ACC112 (cell line): Measurements from ENCODE around the gene AKAP11.

Source experiments
- H2AFZ ChIP-seq: fragments of 200-600 bp; sonication (generic); one replicate; pipeline ENCODE4 v1.6.0; 2017; ENCODE audit warnings: antibody characterized with exemption, low read length; ENCODE audit not compliant: unreplicated experiment
- H3K27ac ChIP-seq: fragments of 200-600 bp; sonication (generic); 2 replicates; pipeline ENCODE4 v1.5.1; 2014; ENCODE audit warnings: low read depth, mild to moderate bottlenecking, antibody characterized with exemption, low read length, moderate library complexity
- H3K27me3 ChIP-seq: fragments of 200-600 bp; sonication (generic); 2 replicates; pipeline ENCODE4 v1.6.1; 2014; ENCODE audit warnings: mild to moderate bottlenecking, antibody characterized with exemption, low read length, moderate library complexity, mixed read lengths; ENCODE audit not compliant: insufficient read depth
- H3K36me3 ChIP-seq: fragments of 200-600 bp; sonication (generic); 2 replicates; pipeline ENCODE4 v1.6.1; 2016; ENCODE audit warnings: mild to moderate bottlenecking, antibody characterized with exemption, low read length, moderate library complexity, mixed read lengths; ENCODE audit not compliant: insufficient read depth
- H3K4me1 ChIP-seq: fragments of 200-600 bp; sonication (generic); one replicate; pipeline ENCODE4 v1.6.1; 2016; ENCODE audit warnings: low read length, mixed read lengths; ENCODE audit not compliant: insufficient read depth, unreplicated experiment, control insufficient read depth
- H3K4me3 ChIP-seq: fragments of 200-600 bp; sonication (generic); 2 replicates; pipeline ENCODE4 v1.5.1; 2014; ENCODE audit warnings: mild to moderate bottlenecking, low read depth, low read length
- H3K79me2 ChIP-seq: fragments of 200-600 bp; sonication (generic); one replicate; pipeline ENCODE4 v1.6.0; 2016; ENCODE audit warnings: low read length; ENCODE audit not compliant: control insufficient read depth, unreplicated experiment, insufficient read depth

The AKAP11 gene

DNA sequence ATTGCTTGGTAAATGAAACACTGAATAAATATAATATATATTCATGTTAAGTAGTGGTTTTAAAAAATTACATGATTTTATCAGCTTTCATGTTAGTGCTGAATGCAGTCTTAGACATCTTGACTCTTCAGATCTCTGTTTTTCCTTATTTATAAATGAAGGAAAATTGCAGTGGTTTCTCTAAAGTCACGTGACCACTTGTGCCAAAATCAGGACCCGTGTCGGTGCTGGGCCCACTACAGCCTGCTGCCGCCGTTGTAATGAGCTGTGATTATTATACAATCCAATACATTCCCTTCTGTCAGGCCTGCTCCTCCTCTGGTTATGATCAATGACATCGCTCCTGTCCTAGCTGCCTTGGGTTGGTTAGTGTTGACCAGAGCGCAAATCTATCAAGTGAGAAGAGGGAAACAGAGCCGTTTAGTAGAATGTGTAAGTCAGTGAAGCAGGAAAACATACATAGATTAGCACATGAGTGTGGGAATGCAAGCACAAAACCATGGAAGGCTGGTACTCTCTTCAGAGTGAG lies 88.2 kb downstream of the AKAP11 start:
- Histone ChIP-seq H3K36me3 (no peaks in the 10 kb centered on the region), H3K79me2 (no peaks in the 10 kb centered on the region), H3K27ac (no peak overlapping the region), H2AFZ (no peak overlapping the region), H3K4me1 (peaks cover 12% of the 10 kb centered on the region), H3K4me3 (no peak overlapping the region), H3K27me3 (no peaks in the 10 kb centered on the region)

DNA sequence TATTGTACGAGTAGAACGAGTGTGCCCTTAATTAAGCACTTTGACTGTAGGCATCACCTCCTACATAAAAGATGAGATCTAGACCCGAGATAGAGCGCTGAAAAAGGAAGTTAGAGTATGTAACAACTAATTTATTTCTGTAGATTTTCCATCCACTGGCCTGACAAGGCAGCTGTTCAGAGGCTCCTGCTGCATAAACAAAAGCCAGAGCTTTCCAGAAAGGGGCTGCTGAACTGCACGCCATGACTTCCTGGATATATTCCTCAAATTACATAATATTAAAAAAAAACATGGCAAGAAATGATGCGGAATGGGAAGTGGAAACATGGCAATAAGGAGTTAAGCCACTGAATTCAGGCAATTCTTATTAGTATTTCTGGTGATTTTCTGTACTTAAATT lies 89.7 kb downstream of the AKAP11 start:
- Histone ChIP-seq H3K27me3 (no peaks in the 10 kb centered on the region), H3K4me3 (no peak overlapping the region)

DNA sequence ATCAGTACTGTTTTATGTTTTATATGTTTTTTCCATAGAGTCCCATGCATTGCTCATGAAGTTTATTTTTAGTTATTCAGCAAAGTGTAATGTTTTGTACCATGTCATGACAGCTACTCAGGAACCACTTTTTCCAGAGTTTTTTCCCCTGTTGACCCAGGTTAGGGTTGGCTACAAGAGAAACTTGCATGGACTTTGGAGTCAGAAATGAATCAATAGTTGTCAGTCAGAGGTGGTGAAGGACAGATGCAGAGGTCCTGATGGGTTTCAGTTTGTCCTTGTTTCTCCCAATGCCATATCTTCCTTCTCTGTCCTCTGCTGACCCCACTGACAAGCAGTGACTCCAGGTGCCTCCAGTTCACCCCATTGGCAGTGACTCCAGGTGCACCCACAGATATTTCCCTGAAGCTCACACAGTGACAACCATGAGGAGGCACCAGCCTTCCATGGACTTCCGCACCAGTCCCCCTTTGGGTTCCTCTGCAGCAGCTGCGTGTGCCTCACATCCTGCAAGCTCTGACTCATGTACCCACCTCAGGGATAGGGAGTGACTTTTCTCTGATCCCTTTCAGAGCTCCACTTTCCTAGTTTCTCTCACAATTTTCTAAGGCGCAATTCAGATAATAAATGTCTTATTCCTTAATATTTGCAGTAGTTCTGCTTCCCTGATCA lies 92.1 kb downstream of the AKAP11 start:
- Histone ChIP-seq H3K27me3 (no peaks in the 10 kb centered on the region), H2AFZ (no peak overlapping the region), H3K4me3 (no peak overlapping the region), H3K36me3 (no peaks in the 10 kb centered on the region), H3K79me2 (no peaks in the 10 kb centered on the region), H3K27ac (no peak overlapping the region), H3K4me1 (peaks cover 12% of the 10 kb centered on the region)

More for the DNA sequence above, 89.7 kb downstream of the AKAP11 start:
- H3K27ac ChIP-seq, result no peak overlapping the region
- no peaks in the 10 kb centered on the region for H3K79me2 ChIP-seq
- no peaks in the 10 kb centered on the region for H3K36me3 ChIP-seq
- no peak overlapping the region for H2AFZ ChIP-seq
- peaks cover 12% of the 10 kb centered on the region for H3K4me1 ChIP-seq

DNA sequence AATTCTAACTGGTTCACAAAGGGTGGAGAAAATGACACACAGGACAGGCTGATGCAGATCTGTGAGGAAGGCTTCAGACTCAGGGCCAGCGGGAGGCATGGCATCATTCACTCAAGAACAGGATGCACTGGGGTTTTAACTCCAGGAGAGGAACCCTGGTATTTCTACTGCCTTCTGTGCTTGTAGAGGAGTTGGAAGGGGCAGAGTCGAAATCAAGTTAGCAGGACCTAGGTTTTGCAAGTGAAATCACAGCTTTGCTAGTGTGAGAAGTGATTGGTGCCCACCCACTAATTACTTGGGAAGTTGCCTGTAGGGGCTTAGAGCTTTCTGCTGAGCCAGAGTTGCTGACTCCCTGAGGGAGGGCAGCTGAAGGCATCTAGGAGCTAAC lies 92.7 kb downstream of the AKAP11 start:
- no peak overlapping the region for H3K27ac ChIP-seq
- H2AFZ ChIP-seq, result no peak overlapping the region
- peaks cover 12% of the 10 kb centered on the region for H3K4me1 ChIP-seq

DNA sequence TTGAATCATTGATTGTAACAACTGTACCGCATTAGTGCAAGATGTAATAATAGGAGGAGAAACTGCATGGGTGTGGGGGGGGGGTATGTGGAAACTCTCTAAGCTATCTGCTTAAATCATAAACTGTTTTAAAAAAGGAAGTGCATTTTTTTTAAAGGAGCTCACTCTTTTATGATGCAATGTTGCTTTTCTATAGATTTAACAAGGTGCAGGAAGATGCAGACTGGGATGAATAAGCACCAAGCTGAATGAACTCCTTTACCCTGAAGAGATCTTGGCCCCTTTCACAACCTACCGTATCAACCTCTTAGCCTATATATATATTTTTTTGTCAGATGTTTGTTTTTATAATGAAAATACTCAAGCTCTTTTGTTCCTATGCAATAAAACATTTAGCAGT lies 95.9 kb downstream of the AKAP11 start:
- Histone ChIP-seq H3K27ac (no peak overlapping the region), H3K4me1 (peaks cover 12% of the 10 kb centered on the region), H3K79me2 (no peaks in the 10 kb centered on the region), H3K27me3 (no peaks in the 10 kb centered on the region), H3K4me3 (no peak overlapping the region), H2AFZ (no peak overlapping the region), H3K36me3 (no peaks in the 10 kb centered on the region)

More for the DNA sequence above, 92.7 kb downstream of the AKAP11 start:
- H3K4me3 ChIP-seq, result no peak overlapping the region
- H3K27me3 ChIP-seq, result no peaks in the 10 kb centered on the region
- H3K79me2 ChIP-seq, result no peaks in the 10 kb centered on the region
- H3K36me3 ChIP-seq, result no peaks in the 10 kb centered on the region

DNA sequence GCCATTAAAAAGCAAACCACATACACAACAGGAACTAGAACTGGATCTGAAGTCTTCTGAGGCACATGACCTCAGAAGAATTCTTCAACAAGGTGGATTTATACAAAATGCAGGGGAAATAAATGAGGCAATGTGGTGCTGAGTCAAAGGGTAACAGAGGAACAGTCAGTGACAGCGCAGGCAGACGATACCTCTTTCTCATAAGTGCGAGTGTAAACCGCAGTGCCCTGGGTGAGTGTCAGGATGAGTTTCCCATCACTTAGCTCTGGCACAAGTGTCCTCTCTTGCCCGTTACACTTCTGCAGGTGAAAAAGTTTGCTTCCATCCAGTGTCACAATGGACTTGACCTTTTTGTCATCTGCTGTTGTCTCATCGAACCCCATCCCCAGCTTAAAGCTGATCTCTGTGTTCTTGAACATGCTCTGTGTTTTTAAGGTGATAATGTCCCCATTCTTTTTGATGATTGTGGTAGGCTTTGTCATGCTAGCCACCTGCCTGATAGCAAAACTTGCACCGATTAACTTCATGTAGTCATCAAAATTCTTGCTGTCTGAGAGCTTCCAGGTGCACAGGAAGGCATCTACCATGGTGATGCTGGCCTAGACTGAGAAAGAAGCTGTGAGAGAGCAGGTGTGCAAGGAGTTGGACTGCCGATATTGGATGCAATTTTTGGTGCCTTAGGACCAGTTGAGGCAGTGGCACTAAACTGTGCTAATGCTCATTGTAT lies 97.3 kb downstream of the AKAP11 start:
- H3K4me1 ChIP-seq, result peaks cover 8% of the 10 kb centered on the region
- H2AFZ ChIP-seq, result no peak overlapping the region

DNA sequence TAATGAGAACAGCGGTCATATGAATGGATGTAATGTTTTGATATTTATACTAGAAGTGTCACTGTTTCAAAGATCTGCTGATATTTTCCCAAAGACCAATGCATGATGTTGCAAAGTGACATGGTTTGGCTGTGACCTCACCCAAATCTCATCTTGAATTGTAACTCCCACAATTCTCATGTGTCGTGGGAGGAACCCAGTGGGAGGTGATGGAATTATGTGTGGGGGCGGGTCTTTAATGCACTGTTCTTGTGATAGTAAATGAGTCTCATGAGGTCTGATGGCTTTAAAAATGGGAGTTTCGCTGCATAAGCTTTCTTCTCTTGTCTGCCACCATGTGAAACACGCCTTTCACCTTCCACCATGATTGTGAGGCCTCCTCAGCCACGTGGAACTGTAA lies 98.3 kb downstream of the AKAP11 start:
- Histone ChIP-seq H3K27me3 (no peaks in the 10 kb centered on the region), H3K4me3 (no peak overlapping the region), H3K79me2 (no peaks in the 10 kb centered on the region), H3K4me1 (no peaks in the 10 kb centered on the region), H2AFZ (no peak overlapping the region), H3K27ac (no peak overlapping the region), H3K36me3 (no peaks in the 10 kb centered on the region)

More for the DNA sequence above, 97.3 kb downstream of the AKAP11 start:
- no peaks in the 10 kb centered on the region for H3K27me3 ChIP-seq
- H3K36me3 ChIP-seq, result no peaks in the 10 kb centered on the region
- no peaks in the 10 kb centered on the region for H3K79me2 ChIP-seq
- no peak overlapping the region for H3K4me3 ChIP-seq
- no peak overlapping the region for H3K27ac ChIP-seq
